Body of pancreas (tissue), 4 donors: Measurements from ENCODE around the gene ERCC5. TPM values are rescaled to one million over a fixed set of nuclear protein-coding genes. Genes with fewer than 3 reads are reported as not detected.

ENCODE experiments used
- ATAC-seq: fragments of 150-250 bp; one replicate; pipeline ENCODE4 v1.9.1; 2016
- DNase-seq, 4 donors: peaks; one replicate each; pipeline ENCODE4 v3.0.0-alpha.2; 2019
- H3K27ac ChIP-seq, 4 donors: fragments of 200-600 bp; sonication (generic); 1 replicate in 3 of 4; 2 replicates in 1 of 4; pipeline versions ENCODE4 v1.5.1 to v1.6.1; 2016 to 2019; ENCODE audit warnings: mild to moderate bottlenecking in 1 of 4, mixed read lengths in 1 of 4, moderate library complexity in 1 of 4
- H3K27me3 ChIP-seq, 2 donors: fragments of 200-600 bp; sonication (generic); one replicate each; pipeline ENCODE4 v1.6.0; 2016; ENCODE audit warnings: mild to moderate bottlenecking in 1 of 2
- H3K36me3 ChIP-seq, 2 donors: fragments of 200-600 bp; sonication (generic); replicated peaks in 1 of 2; 2 replicates each; pipeline ENCODE4 v1.5.1; 2016; ENCODE audit warnings: low read depth in 2 of 2; ENCODE audit not compliant: insufficient read depth in 1 of 2
- H3K4me1 ChIP-seq: fragments of 200-600 bp; sonication (generic); one replicate; pipeline ENCODE4 v1.6.0; 2016
- H3K4me3 ChIP-seq, 2 donors: fragments of 200-600 bp; sonication (generic); 1 replicate in 1 of 2; 2 replicates in 1 of 2; pipeline ENCODE4 v1.5.1; 2016 to 2019
- H3K9me3 ChIP-seq, 3 donors: fragments of 200-600 bp; sonication (generic); 1 replicate in 2 of 3; 2 replicates in 1 of 3; pipeline ENCODE4 v1.5.1; 2016
- POLR2A ChIP-seq, 3 donors: fragments of 450-650 bp; IDR thresholded peaks; one replicate each; pipeline ENCODE4 v1.6.1; 2016; ENCODE audit warnings: antibody characterized with exemption in 3 of 3, mild to moderate bottlenecking in 2 of 3
- WGBS, 2 donors: methylation state at CpG; one replicate each; pipeline ENCODE4 v1.1.5; 2017; 5-methylcytosine and 5-hydroxymethylcytosine counted together
- intact Hi-C: fragments of 100-400 bp; cut with DNase I; formaldehyde crosslinking; loops from one replicate; pipeline ENCODE4 v1.15.1; 2023
- total RNA-seq, 2 donors: library from RNA; depleted of rRNA; stranded (reverse); fragments of >200 nt; gene quantifications; one replicate each; pipeline ENCODE4 v1.1.0, GENCODE V29; 2016
- TF ChIP-seq, protein P1 (sequence below), 7 experiments: fragments of 450-650 bp in 4 of 7; fragments of 200-600 bp in 3 of 7; sonication (generic) in 3 of 7; IDR thresholded peaks; one replicate each; pipeline ENCODE4 v1.5.1; 2016 to 2019; ENCODE audit warnings: antibody characterized with exemption in 7 of 7

The ERCC5 gene
- total RNA-seq, 2 donors from 2014 or later: 31.9 to 42.8 TPM

DNA sequence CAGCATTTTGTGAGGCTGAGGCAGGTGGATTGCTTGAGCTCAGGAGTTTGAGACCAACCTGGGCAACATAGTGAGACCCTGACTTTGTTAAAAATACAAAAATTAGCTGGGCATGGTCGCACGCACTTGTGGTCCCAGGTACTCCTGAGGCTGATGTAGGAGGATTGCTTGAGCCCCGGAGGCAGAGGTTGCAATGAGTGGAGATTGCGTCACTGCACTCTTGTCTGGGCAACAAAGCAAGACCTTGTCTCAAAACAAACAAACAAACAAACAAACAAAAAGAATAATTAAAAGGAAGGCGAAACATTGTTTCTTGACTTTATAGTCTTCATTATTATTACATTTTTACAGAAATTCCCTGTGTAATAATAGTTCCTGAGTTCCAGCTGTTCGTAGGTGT lies 31.0 kb upstream of the ERCC5 start:
- Histone ChIP-seq H3K27ac (no peak overlapping the region), H3K4me1 (peaks cover 9% of the 10 kb centered on the region), H3K4me3 (no peak overlapping the region), H3K36me3 (peaks cover 0 to 2% of the 10 kb centered on the region in 2 donors), H3K9me3 (no peaks in the 10 kb centered on the region), H3K27me3 (no peaks in the 10 kb centered on the region)
- no peak for DNase-seq
- no peak for ATAC-seq
- intact Hi-C loops: no loop called here
- no peak for TF ChIP-seq POLR2A (IDR thresholded peaks at IDR 0.05)
- TF ChIP-seq, protein P1, sequence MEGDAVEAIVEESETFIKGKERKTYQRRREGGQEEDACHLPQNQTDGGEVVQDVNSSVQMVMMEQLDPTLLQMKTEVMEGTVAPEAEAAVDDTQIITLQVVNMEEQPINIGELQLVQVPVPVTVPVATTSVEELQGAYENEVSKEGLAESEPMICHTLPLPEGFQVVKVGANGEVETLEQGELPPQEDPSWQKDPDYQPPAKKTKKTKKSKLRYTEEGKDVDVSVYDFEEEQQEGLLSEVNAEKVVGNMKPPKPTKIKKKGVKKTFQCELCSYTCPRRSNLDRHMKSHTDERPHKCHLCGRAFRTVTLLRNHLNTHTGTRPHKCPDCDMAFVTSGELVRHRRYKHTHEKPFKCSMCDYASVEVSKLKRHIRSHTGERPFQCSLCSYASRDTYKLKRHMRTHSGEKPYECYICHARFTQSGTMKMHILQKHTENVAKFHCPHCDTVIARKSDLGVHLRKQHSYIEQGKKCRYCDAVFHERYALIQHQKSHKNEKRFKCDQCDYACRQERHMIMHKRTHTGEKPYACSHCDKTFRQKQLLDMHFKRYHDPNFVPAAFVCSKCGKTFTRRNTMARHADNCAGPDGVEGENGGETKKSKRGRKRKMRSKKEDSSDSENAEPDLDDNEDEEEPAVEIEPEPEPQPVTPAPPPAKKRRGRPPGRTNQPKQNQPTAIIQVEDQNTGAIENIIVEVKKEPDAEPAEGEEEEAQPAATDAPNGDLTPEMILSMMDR (IDR thresholded peaks at IDR 0.05): no peak
- 74 to 85% methylated on average over 6 of the region's 6 CpGs for WGBS, 2 donors

DNA sequence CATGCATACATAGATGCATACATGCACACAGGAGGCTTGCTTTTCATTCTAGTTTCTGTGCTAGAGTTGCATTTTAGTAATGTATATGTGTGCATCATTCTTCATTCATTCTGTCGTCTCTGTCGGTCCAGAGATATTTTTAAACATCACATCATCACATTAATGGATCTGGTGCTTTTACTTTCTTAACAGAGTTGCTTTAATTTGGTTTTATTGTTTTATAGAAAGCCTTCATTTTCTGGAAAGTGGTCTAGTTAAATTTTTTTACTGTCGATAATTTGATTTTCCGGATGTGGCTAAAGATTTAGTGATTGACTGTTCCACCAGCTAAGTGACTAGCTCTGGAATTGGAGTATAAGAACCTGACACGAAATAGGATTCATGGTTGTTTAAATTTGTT lies 30.0 kb upstream of the ERCC5 start:
- H3K27ac ChIP-seq: no peak overlapping the region
- intact Hi-C loops: no loop called here
- H3K36me3 ChIP-seq: peaks cover 0 to 2% of the 10 kb centered on the region in 2 donors
- 90 to 92% methylated on average over 5 of the region's 5 CpGs for WGBS, 2 donors
- ATAC-seq: no peak
- peaks cover 9% of the 10 kb centered on the region for H3K4me1 ChIP-seq
- H3K9me3 ChIP-seq: no peaks in the 10 kb centered on the region
- TF ChIP-seq POLR2A (IDR thresholded peaks at IDR 0.05): no peak
- TF ChIP-seq, protein P1 (IDR thresholded peaks at IDR 0.05): no peak
- H3K4me3 ChIP-seq: no peak overlapping the region
- no peak for DNase-seq
- H3K27me3 ChIP-seq: no peaks in the 10 kb centered on the region

DNA sequence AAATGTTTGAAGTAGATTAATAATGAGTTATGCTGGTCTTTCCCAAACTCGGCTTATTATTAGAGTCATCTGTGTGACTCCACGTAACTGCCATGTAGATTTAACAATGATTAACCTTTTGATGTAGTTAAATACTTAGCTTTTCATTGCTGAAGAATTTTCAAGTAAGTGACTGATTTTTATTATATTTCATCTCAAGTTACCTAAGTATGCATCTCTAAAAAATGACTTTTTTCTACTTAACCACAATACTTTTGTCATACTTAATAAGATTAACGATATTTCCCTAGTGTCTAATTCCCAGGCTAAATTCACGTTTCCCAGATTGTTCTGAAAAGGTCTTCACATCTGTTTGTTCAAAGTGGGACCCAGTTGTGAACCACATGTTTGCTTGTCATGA lies 29.1 kb upstream of the ERCC5 start:
- ATAC-seq (no peak), DNase-seq (no peak)
- H3K4me1 ChIP-seq: peaks cover 9% of the 10 kb centered on the region
- TF ChIP-seq, protein P1 (IDR thresholded peaks at IDR 0.05): no peak
- TF ChIP-seq POLR2A (IDR thresholded peaks at IDR 0.05): no peak
- H3K27ac ChIP-seq: peak overlapping the region in 1 of 4 donors; percentile 10
- peaks cover 0 to 5% of the 10 kb centered on the region in 2 donors for H3K36me3 ChIP-seq
- no peaks in the 10 kb centered on the region for H3K9me3 ChIP-seq
- H3K27me3 ChIP-seq: no peaks in the 10 kb centered on the region
- no peak overlapping the region for H3K4me3 ChIP-seq
- intact Hi-C loops: no loop called here
- WGBS, 2 donors: 62 to 67% methylated on average over 4 of the region's 4 CpGs

DNA sequence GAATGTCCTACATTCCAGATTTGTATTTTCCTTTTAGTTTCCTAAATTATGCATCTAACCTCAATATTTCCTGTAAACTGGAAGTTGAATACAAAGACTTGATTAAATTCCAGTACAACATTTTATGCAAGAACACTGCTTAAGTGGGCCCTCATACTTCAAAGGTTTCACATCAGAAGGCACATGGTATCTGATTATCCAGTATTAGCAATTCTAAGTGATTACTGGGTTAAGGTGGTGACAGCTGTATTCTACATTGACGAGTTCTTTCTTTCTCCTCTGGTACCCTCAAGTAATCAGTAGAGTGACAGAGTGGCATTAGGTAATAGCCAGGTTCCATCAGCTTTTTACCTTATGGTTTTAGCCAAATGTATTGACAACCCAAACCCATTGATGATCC lies 28.6 kb upstream of the ERCC5 start:
- peaks cover 9% of the 10 kb centered on the region for H3K4me1 ChIP-seq
- 82 to 88% methylated on average over 1 of the region's 1 CpG for WGBS, 2 donors
- no peaks in the 10 kb centered on the region for H3K9me3 ChIP-seq
- peaks cover 0 to 10% of the 10 kb centered on the region in 2 donors for H3K36me3 ChIP-seq
- H3K27me3 ChIP-seq: no peaks in the 10 kb centered on the region
- ATAC-seq (no peak), DNase-seq (no peak)
- TF ChIP-seq POLR2A (IDR thresholded peaks at IDR 0.05): no peak
- TF ChIP-seq, protein P1 (IDR thresholded peaks at IDR 0.05): no peak
- peak overlapping the region in 1 of 4 donors; percentile 10 for H3K27ac ChIP-seq
- H3K4me3 ChIP-seq: no peak overlapping the region
- intact Hi-C loops: no loop called here

DNA sequence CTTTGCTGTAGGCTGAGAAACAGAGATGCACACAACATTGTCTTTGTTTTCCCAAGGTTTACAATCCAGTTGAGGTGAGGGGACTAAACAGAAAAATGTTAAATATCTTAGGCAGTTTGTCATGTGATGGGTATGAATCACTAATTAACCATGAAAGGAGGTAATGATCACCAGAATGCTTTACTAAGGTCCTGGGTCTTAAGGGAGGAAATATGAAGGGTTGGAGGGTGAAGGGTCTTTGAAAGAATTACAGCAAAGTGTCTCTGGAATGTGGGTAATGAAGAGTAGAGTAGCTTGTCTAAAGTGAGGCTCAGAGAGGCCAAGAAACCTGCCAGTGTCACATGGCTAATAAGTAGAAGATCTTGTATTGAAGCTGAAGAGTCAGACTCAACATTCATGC lies 27.9 kb upstream of the ERCC5 start:
- TF ChIP-seq, protein P1 (IDR thresholded peaks at IDR 0.05): no peak
- TF ChIP-seq POLR2A (IDR thresholded peaks at IDR 0.05): no peak
- DNase-seq (no peak), ATAC-seq (peak; percentile 27)
- no peaks in the 10 kb centered on the region for H3K27me3 ChIP-seq
- H3K4me3 ChIP-seq: no peak overlapping the region
- no peaks in the 10 kb centered on the region for H3K9me3 ChIP-seq
- peaks cover 9% of the 10 kb centered on the region for H3K4me1 ChIP-seq
- peak overlapping the region in 2 of 4 donors; percentile 9 to 10 for H3K27ac ChIP-seq
- H3K36me3 ChIP-seq: peaks cover 0 to 11% of the 10 kb centered on the region in 2 donors
- intact Hi-C loops: no loop called here
